Glutamatergic neuron (in vitro differentiated cells): ENCODE results near the gene GRID1. TPM values are rescaled to one million over a fixed set of nuclear protein-coding genes. Genes with fewer than 3 reads are reported as not detected.
A peak's percentile ranks its signal among the peaks of the same experiment; 100 is the strongest.

Experiments used
- DNase-seq: peaks from one replicate; pipeline ENCODE4 v3.0.0; 2022
- H3K27ac Mint-ChIP-seq: one replicate; pipeline ENCODE4 v1.8.0; 2020; ENCODE audit warnings: mild to moderate bottlenecking, mixed read lengths, inconsistent platforms; ENCODE audit not compliant: unreplicated experiment
- H3K27me3 Mint-ChIP-seq: one replicate; pipeline ENCODE4 v1.8.0; 2020; ENCODE audit warnings: mild to moderate bottlenecking, moderate library complexity, mixed read lengths, inconsistent platforms; ENCODE audit not compliant: unreplicated experiment
- H3K36me3 Mint-ChIP-seq: one replicate; pipeline ENCODE4 v1.8.0; 2020; ENCODE audit warnings: mild to moderate bottlenecking, mixed read lengths, inconsistent platforms; ENCODE audit not compliant: unreplicated experiment
- H3K4me1 Mint-ChIP-seq: one replicate; pipeline ENCODE4 v1.8.0; 2020; ENCODE audit warnings: mild to moderate bottlenecking, low read depth, mixed read lengths, inconsistent platforms; ENCODE audit not compliant: unreplicated experiment
- H3K4me3 Mint-ChIP-seq: one replicate; pipeline ENCODE4 v1.8.0; 2020; ENCODE audit warnings: mild to moderate bottlenecking, mixed read lengths, inconsistent platforms; ENCODE audit not compliant: unreplicated experiment
- H3K9me3 Mint-ChIP-seq: one replicate; pipeline ENCODE4 v1.8.0; 2020; ENCODE audit warnings: mild to moderate bottlenecking, moderate library complexity, mixed read lengths, inconsistent platforms; ENCODE audit not compliant: unreplicated experiment
- CTCF ChIP-seq: fragments of 200-600 bp; sonication (generic); IDR thresholded peaks from one replicate; pipeline ENCODE4 v1.5.0; 2021; ENCODE audit not compliant: partially characterized antibody, unreplicated experiment
- total RNA-seq: library from RNA; stranded (reverse); fragmentation: NEBNext Ultra II Directional; extraction: Animal tissue kit (Norgen Biotek cat#: 25700); gene quantifications from one replicate; pipeline ENCODE4 v1.2.1, GENCODE V29; 2021; ENCODE audit not compliant: unreplicated experiment

Gene GRID1
- total RNA-seq, 1 donor from 2014 or later: 8.0 TPM

GRCh38 chr10:86308056-86308455 is 58.5 kb downstream of the GRID1 start:
- peaks cover 9% of the 10 kb centered on the region for H3K36me3 Mint-ChIP-seq
- peaks cover 8% of the 10 kb centered on the region for H3K9me3 Mint-ChIP-seq
- peaks cover 8% of the 10 kb centered on the region for H3K27me3 Mint-ChIP-seq
- no peak overlapping the region for H3K4me3 Mint-ChIP-seq
- peak; percentile 3 for DNase-seq
- H3K27ac Mint-ChIP-seq: no peak overlapping the region
- TF ChIP-seq CTCF: no peak
- H3K4me1 Mint-ChIP-seq: peaks cover 11% of the 10 kb centered on the region

- Mint-ChIP-seq H3K9me3 (peaks cover 8% of the 10 kb centered on the region), H3K4me3 (no peak overlapping the region), H3K36me3 (peaks cover 14% of the 10 kb centered on the region), H3K27ac (no peak overlapping the region), H3K27me3 (peaks cover 8% of the 10 kb centered on the region), H3K4me1 (peaks cover 11% of the 10 kb centered on the region)
- no peak for DNase-seq
- TF ChIP-seq CTCF: no peak
These were observed 59.8 kb downstream of the GRID1 start for GRCh38 chr10:86306628-86307278.

GRCh38 chr10:86305521-86305920 is 61.1 kb downstream of the GRID1 start:
- peaks cover 8% of the 10 kb centered on the region for H3K9me3 Mint-ChIP-seq
- peaks cover 14% of the 10 kb centered on the region for H3K36me3 Mint-ChIP-seq
- H3K4me1 Mint-ChIP-seq: peaks cover 11% of the 10 kb centered on the region
- TF ChIP-seq CTCF: no peak
- H3K4me3 Mint-ChIP-seq: no peak overlapping the region
- peaks cover 7% of the 10 kb centered on the region for H3K27me3 Mint-ChIP-seq
- DNase-seq: no peak
- no peak overlapping the region for H3K27ac Mint-ChIP-seq

GRCh38 chr10:86304436-86304835 is 62.2 kb downstream of the GRID1 start:
- peaks cover 14% of the 10 kb centered on the region for H3K36me3 Mint-ChIP-seq
- no peak overlapping the region for H3K27ac Mint-ChIP-seq
- peaks cover 10% of the 10 kb centered on the region for H3K9me3 Mint-ChIP-seq
- peaks cover 7% of the 10 kb centered on the region for H3K27me3 Mint-ChIP-seq
- DNase-seq: no peak
- TF ChIP-seq CTCF: no peak
- peaks cover 11% of the 10 kb centered on the region for H3K4me1 Mint-ChIP-seq
- no peak overlapping the region for H3K4me3 Mint-ChIP-seq

- Mint-ChIP-seq H3K4me3 (no peak overlapping the region), H3K4me1 (peaks cover 11% of the 10 kb centered on the region), H3K9me3 (peaks cover 9% of the 10 kb centered on the region), H3K27ac (no peak overlapping the region), H3K27me3 (peaks cover 7% of the 10 kb centered on the region), H3K36me3 (peaks cover 9% of the 10 kb centered on the region)
- no peak for DNase-seq
- TF ChIP-seq CTCF: no peak
These were observed 63.0 kb downstream of the GRID1 start for GRCh38 chr10:86303626-86304025.
